Measurements from ENCODE around the gene FEM1A. TPM values are rescaled to one million over a fixed set of nuclear protein-coding genes. Genes with fewer than 3 reads are reported as not detected.
"Not testable (repeated sequence)": the region's sequence is repeated elsewhere in the genome, so short reads cannot be mapped to it uniquely, and the experiment has no call there.

The FEM1A gene
- total RNA-seq, 1 experiment from 2014 or later: 15.4 TPM

DNA sequence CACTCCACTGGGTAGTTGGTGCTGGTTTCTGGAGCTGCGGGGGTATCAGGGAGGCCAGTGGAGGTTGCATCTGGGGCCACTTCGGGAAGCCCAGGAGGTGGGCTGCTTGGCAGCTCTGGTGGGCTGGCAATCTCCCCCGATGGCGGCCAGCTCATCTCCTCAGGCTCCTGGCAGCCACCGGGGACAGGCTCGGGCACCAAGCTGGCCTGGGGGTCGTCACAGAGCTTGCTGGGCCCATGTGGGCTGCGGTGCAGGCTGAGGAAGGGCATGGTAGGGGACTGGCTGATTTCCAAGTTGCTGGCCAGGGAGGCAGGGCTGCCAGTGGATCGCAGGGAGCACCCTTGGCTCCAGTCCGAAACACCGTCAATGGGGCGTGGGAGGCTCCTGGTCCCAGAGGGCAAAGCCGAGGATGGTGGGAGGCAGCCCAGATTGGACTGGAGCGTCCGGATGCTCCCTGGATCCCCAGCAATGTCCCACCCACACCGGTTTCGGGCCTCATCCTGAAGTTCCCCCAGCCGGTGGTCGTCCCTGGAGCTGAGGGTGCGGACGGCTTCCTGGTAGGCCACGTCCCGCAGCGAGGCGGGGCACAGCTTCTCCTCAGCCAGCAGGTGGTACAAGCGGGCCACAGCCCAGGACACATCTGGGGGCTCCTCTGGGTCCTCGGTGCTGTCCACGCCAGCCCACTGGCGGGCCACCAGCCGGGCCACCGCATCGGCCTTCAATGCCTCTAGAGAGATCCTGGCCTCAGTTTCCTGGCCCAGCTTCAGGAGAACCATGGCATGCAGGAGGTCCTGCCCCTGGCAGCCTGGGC is 26.1 kb downstream of the FEM1A start:
- peaks cover 64% of the 10 kb centered on the region for H3K36me3 Mint-ChIP-seq (ENCODE audit: insufficient read depth, unreplicated experiment)
- CTCF ChIA-PET: interaction anchor here (0.5 to 1.4 kb wide), 4 partner anchors 8 to 218 kb away, joined by 3 to 4 read pairs (median 4); no protein-coding TSS in a partner anchor
- no peak overlapping the region for H3K27ac Mint-ChIP-seq (ENCODE audit: low read depth, unreplicated experiment)
- intact Hi-C loops (cut with micrococcal nuclease): no loop called here
- H3K9me3 Mint-ChIP-seq (ENCODE audit: unreplicated experiment): no peaks in the 10 kb centered on the region
- BruUV-seq (replicated peaks): no TSS peak
- no peaks in the 10 kb centered on the region for H3K27me3 Mint-ChIP-seq (ENCODE audit: insufficient read depth, unreplicated experiment)
- peaks cover 16% of the 10 kb centered on the region for H3K4me1 Mint-ChIP-seq (ENCODE audit: insufficient read depth, unreplicated experiment)
- TF ChIP-seq, protein P1, sequence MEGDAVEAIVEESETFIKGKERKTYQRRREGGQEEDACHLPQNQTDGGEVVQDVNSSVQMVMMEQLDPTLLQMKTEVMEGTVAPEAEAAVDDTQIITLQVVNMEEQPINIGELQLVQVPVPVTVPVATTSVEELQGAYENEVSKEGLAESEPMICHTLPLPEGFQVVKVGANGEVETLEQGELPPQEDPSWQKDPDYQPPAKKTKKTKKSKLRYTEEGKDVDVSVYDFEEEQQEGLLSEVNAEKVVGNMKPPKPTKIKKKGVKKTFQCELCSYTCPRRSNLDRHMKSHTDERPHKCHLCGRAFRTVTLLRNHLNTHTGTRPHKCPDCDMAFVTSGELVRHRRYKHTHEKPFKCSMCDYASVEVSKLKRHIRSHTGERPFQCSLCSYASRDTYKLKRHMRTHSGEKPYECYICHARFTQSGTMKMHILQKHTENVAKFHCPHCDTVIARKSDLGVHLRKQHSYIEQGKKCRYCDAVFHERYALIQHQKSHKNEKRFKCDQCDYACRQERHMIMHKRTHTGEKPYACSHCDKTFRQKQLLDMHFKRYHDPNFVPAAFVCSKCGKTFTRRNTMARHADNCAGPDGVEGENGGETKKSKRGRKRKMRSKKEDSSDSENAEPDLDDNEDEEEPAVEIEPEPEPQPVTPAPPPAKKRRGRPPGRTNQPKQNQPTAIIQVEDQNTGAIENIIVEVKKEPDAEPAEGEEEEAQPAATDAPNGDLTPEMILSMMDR (IDR thresholded peaks at IDR 0.05; ENCODE audit: unreplicated experiment): no peak
- DNase-seq (ENCODE audit: unreplicated experiment): no peak
- H3K4me3 Mint-ChIP-seq (ENCODE audit: unreplicated experiment): no peak overlapping the region
- POLR2A ChIA-PET: interaction anchor here (1.1 to 1.5 kb wide), 3 partner anchors 8 to 93 kb away, joined by 3 to 6 read pairs (median 5); no protein-coding TSS in a partner anchor

DNA sequence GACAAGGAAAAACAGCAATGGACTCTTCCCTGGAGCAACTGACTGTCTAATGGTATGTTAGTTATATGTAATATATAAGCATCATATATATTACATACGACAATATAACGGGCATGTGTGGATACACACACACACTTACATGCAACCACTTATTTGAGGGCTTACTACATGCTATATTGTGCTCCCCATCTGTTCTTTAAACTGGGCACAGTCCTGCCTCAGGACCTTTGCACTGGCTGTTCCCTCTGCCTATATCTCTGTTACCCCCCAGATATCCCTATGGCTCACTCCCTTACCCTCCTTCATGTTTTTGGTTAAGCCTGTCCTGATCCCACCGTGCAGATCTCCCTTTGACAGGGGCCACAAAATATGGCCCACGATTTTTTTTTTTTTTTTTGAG is 29.7 kb downstream of the FEM1A start:
- ChIA-PET CTCF (no interaction called here), POLR2A (interaction anchor here (0.6 to 1.1 kb wide), 4 partner anchors 9 to 1321 kb away, joined by 3 read pairs; partner anchors contain the start of gene DOHH)
- intact Hi-C loops (cut with micrococcal nuclease): no loop called here

DNA sequence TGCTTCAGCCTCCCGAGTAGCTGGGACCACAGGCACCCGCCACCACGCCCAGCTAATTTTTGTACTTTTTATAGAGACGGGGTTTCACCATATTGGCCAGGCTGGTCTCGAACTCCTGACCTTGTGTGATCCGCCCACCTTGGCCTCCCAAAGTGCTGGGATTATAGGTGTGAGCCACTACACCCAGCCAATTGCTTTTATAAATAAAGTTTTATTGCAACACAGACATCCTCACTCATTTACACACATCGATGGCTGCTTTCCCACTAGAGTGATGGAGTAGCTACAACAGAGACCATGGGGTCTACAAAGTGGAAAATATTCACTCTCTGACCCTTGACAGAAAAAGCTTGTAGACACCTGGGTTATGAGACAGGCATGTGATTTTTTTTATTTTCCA is 30.8 kb downstream of the FEM1A start:
- CTCF ChIA-PET: interaction anchor here (1.0 to 1.6 kb wide), 3 partner anchors 12 to 90 kb away, joined by 3 to 7 read pairs (median 6); no protein-coding TSS in a partner anchor
- H3K27ac Mint-ChIP-seq (ENCODE audit: low read depth, unreplicated experiment); BruUV-seq (replicated peaks); H3K27me3 Mint-ChIP-seq (ENCODE audit: insufficient read depth, unreplicated experiment); intact Hi-C loops (cut with micrococcal nuclease); H3K9me3 Mint-ChIP-seq (ENCODE audit: unreplicated experiment); H3K4me3 Mint-ChIP-seq (ENCODE audit: unreplicated experiment); DNase-seq (ENCODE audit: unreplicated experiment); H3K4me1 Mint-ChIP-seq (ENCODE audit: insufficient read depth, unreplicated experiment): not testable (repeated sequence)
- POLR2A ChIA-PET: interaction anchor here (1.1 to 1.5 kb wide), 2 partner anchors 9 to 10 kb away, joined by 3 to 10 read pairs; no protein-coding TSS in a partner anchor
- peaks cover 65% of the 10 kb centered on the region for H3K36me3 Mint-ChIP-seq (ENCODE audit: insufficient read depth, unreplicated experiment)

More for the DNA sequence above, 29.7 kb downstream of the FEM1A start:
- no peaks in the 10 kb centered on the region for H3K4me1 Mint-ChIP-seq (ENCODE audit: insufficient read depth, unreplicated experiment)
- H3K27me3 Mint-ChIP-seq (ENCODE audit: insufficient read depth, unreplicated experiment): no peaks in the 10 kb centered on the region
- BruUV-seq (replicated peaks): no TSS peak
- H3K36me3 Mint-ChIP-seq (ENCODE audit: insufficient read depth, unreplicated experiment): peaks cover 71% of the 10 kb centered on the region
- no peak overlapping the region for H3K4me3 Mint-ChIP-seq (ENCODE audit: unreplicated experiment)
- no peaks in the 10 kb centered on the region for H3K9me3 Mint-ChIP-seq (ENCODE audit: unreplicated experiment)
- no peak for DNase-seq (ENCODE audit: unreplicated experiment)
- TF ChIP-seq, protein P1 (IDR thresholded peaks at IDR 0.05; ENCODE audit: unreplicated experiment): no peak
- H3K27ac Mint-ChIP-seq (ENCODE audit: low read depth, unreplicated experiment): no peak overlapping the region

DNA sequence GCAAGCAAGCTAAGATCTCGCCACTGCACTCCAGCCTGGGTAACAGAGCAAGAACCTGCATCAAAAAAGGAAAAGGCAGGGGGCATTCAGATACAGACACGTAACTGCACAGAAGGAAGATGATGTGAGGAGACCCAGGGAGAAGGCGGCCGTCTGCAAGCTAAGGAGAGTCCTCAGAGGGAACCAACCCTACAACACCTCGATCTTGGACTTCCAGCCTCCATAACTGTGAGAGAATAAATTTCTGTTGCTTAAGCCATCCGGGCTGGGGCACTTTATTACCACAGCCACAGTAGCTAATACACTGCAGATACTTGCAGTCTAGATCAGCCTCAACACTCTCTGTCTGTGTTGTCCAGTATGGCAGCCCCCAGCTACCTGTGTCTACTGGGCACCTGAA is 32.0 kb downstream of the FEM1A start:
- no peaks in the 10 kb centered on the region for H3K9me3 Mint-ChIP-seq (ENCODE audit: unreplicated experiment)
- no peak overlapping the region for H3K4me3 Mint-ChIP-seq (ENCODE audit: unreplicated experiment)
- H3K27me3 Mint-ChIP-seq (ENCODE audit: insufficient read depth, unreplicated experiment): no peaks in the 10 kb centered on the region
- no peaks in the 10 kb centered on the region for H3K4me1 Mint-ChIP-seq (ENCODE audit: insufficient read depth, unreplicated experiment)
- H3K27ac Mint-ChIP-seq (ENCODE audit: low read depth, unreplicated experiment): no peak overlapping the region
- TF ChIP-seq, protein P1 (IDR thresholded peaks at IDR 0.05; ENCODE audit: unreplicated experiment): no peak
- no TSS peak for BruUV-seq (replicated peaks)
- ChIA-PET CTCF (interaction anchor here (0.7 to 4.8 kb wide), 5 partner anchors 13 to 208 kb away, joined by 3 to 20 read pairs (median 6); no protein-coding TSS in a partner anchor), POLR2A (interaction anchor here (0.7 to 1.5 kb wide), 2 partner anchors 10 to 175 kb away, joined by 3 to 10 read pairs; no protein-coding TSS in a partner anchor)
- H3K36me3 Mint-ChIP-seq (ENCODE audit: insufficient read depth, unreplicated experiment): peaks cover 55% of the 10 kb centered on the region
- intact Hi-C loops (cut with micrococcal nuclease): no loop called here
- no peak for DNase-seq (ENCODE audit: unreplicated experiment)
